Mesenteric fat pad (tissue), 1 donor: ENCODE data around the gene ZNF736. TPM values are rescaled to one million over a fixed set of nuclear protein-coding genes. Genes with fewer than 3 reads are reported as not detected.
"Not testable (repeated sequence)": the region's sequence is repeated elsewhere in the genome, so short reads cannot be mapped to it uniquely, and the experiment has no call there.

Source experiments
- DNase-seq: peaks from one replicate; pipeline ENCODE4 v3.0.0-alpha.2; 2020; ENCODE audit warnings: low spot score
- long read RNA-seq: library from polyadenylated mRNA; unstranded; transcript quantifications from one replicate; pipeline ENCODE4 v2.0.0, GENCODE V29; 2020
- total RNA-seq: library from RNA; stranded (reverse); fragmentation: NEBNext Ultra II Directional; extraction: Animal tissue kit (Norgen Biotek cat#: 25700); gene quantifications from one replicate; pipeline ENCODE4 v1.2.1, GENCODE V29; 2021
- donor health status: DM: yes; HTN: yes; CAD: no.

The ZNF736 gene
- 11.6 TPM for total RNA-seq
- long read RNA-seq, partial matches to known transcripts = 0 of 4 reads
- long read RNA-seq, other reads (novel, unspliced or antisense) = 4 of 4 reads

DNA sequence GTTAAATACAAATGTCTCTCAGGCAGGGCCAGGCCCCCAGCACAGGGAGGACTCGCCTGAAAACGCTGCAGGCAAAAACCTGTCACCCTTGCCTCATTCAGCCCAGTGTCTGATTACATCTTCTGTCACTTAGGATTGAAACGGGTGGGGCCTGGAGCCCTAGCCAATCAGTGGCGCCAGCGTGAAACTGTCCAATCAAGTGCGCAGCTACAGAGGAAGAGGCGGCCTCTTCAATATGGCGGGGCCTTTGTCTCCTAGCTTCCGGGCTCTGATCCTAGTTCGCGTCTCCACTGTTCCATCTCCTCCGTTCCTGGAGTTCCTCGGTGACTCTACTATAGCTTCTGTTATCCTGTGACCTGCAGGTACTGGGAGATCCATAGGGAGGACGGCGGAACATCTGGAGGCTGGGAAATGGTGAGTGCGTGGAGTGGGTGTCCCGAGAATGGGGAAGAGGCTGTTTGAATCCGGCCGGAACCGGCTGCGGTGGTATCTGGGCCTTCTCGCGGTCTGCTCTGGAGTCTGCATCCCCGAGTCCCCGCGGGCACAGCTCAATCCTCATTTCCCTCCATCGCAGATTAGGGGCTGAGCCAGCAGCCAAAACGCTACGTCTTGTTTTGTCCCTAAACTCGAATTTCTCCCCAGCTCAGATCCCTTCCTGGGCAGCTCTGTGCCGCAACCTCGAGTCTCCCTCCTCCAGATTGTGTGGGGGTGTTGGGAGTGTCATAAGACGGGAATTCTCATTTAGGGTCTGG, at the start of gene ZNF736:
ZNF736 (plus strand) TSS at position 222 of the 752 bp plus-strand sequence; CDS start at position 412, 190 bp downstream.
- peak; percentile 93 for DNase-seq

DNA sequence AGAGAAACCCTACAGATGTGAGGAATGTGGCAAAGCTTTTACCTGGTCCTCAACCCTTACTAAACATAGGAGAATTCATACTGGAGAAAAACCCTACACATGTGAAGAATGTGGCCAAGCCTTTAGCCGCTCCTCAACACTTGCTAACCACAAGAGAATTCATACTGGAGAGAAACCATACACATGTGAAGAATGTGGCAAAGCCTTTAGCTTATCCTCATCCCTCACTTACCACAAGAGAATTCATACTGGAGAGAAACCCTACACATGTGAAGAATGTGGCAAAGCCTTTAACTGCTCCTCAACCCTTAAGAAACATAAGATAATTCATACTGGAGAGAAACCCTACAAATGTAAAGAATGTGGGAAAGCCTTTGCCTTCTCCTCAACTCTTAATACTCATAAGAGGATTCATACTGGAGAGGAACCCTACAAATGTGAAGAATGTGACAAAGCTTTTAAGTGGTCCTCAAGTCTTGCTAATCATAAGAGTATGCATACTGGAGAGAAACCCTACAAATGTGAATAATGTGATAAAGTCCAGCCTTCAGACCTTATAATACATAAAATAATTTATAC, 47.3 kb upstream of the ZNF736 start:
- DNase-seq = no peak

DNA sequence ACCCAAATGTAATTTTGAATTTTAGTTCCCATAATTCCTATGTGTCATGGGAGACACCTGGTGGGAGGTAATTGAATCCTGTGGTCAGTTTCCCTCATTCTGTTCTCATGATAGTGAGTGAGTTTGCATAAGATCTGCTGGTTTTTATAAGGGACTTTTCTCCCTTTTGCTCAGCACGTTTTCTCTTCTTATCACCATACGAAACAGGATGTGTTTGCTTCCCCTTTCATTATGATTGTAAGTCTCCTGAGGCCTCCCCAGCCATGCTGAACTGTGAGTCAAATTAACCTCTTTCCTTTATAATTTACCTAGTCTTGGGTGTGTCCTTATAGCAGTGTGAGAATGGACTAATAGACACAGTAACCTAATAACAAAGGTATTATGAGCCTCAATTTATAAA, 36.1 kb upstream of the ZNF736 start:
- DNase-seq = no peak

DNA sequence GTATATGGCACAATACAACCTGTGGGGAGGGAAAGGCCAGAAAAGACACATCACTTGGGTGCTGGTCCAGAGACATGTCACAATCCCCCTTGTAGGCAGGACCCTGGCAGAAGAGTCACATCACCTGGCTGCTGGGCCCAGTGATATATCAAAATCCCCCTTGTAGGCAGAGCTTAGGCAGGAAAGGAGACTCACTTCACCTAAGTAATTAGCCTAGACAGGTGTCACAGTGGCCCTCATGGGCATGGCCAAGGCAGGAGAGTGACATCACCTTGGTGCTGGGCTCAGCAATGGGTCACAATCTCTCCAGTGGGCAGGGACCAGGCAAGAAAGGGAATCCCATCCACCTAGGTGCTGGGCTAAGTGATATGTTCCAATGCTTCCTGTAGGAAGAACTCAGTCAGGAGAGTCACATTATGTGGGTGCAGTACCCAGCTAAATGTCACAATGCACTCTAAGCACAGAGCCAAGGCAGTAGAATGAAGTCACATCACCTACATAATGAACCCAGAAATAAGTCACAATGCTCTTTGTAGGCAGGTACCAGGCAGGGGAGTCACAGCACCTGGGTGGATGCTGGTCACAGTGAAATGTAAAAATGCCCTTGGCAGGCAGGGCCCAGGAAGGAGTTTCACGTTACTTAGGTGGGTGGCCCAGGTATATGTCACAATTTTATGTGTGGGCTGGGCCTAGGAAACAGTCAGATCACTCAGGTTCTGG, 18.9 kb upstream of the ZNF736 start:
- DNase-seq = no peak

DNA sequence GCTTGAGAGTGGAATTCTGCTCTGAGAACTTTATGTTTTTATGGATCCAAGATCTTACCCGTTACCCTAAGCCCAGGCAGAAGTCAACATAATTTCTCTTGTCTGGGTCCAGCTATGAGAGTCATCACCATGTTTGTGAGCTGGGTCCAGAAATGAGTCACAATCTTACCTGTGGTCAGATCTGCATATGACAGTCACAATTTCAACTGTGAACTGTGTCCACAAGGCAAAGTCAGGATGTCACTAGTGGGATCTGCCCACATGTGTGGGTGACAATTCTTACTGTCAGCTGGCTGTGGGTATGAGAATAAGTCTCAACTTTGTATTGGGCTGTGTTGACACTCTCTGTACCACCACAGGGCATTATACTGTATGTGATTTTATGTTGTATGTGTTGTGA, 16.3 kb upstream of the ZNF736 start:
- DNase-seq = not testable (repeated sequence)

DNA sequence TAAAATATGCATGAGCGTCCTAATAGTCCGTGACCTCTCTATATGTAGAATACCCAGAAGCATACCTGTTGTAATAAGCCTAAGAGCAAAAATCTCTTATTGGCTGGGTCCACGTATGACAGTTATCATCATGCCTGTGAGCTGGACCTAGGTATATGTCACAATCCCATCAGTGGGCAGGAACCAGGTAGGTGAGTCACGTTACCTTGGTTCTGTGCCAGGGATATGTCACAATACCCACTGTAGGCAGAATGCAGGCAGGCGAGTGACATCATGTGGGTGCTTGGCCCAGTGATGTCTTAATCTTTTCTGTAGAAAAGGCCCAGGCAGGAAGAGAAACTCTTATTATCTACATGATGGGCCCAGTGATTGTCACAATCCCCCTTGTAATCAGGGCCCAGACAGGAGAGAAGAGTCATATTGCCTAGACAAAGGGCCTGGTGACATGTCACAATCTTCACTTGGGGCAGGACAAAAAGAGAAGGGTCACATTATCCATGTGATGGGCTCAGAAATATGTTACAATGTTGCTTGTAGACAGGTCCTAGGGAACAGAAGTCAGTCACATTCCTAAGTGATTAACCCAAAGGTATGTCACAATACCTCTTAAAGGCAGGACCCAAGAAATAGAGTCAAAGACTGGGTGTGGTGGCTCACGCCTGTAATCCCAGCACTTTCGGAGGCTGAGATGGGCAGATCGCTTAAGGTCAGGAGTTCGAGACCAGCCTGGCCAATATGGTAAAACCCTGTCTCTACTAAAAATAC, 12.9 kb upstream of the ZNF736 start:
- no peak for DNase-seq

DNA sequence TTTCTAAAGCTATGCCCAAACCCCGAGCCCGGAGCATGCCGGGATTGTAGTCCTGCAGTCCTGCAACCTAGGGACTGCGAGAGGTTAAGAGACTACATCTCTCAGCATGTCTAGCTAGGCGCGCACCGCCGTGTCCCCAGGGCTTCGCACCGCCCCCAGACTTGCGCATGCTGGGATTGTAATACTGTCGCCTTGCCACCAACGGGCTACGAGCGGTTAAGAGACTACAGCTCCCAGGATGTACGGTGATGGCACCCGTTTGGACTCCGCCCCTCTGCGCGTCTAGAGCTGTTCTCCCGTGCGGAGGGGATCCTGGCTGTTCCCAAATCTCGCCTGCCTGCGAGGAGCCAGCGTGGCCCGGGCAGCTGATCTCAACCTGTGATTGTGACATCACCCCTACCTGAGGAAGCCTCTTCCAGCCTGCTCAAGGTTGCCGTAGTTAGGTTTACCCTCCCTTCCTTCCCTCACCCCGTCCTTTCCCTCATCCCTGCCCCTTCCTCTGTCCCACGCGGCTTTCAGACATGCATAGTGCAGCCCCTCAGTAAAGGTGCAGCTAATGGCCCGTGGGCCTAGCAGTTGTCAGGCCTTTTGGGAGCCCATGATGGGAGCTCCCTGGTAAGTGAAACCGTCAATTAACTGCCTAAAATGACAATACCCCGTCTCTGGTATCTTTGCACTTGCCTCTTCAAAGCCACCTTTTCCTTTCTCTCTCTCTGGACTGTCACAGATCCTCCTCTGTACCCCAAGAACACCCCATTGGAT, 6.3 kb upstream of the ZNF736 start:
- DNase-seq = peak; percentile 93

DNA sequence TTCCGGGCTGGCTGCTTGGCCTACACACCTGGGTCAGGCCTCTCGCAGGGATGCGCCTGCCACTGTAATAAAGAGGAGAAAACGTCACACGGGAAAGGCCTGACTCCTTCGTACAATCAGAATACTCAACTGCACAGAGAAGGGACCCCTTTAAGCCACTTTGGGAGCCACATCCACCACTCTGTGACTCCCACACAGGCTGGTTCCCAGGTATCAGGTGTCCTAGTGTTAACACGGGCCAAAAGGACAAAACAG, 5.8 kb upstream of the ZNF736 start:
- no peak for DNase-seq

DNA sequence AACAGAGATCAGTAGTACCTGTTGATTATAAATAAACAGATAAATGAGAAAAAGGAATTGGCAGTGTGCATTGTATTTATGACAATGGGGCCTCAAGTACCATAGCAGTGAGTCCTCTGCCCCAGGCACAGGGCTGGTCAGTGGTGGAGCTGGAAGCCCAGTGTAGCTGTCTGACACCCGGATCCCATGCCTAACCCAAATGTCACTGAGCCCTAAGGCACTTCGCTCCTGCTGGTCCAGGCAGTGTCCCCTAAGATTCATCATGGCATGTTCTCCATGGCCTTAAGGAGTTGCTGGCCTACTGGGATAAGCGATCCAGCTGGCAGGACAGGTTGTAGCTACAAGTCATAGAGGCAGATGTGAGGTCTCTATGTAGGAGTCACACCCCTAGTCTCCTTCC, 3.3 kb upstream of the ZNF736 start:
- no peak for DNase-seq

DNA sequence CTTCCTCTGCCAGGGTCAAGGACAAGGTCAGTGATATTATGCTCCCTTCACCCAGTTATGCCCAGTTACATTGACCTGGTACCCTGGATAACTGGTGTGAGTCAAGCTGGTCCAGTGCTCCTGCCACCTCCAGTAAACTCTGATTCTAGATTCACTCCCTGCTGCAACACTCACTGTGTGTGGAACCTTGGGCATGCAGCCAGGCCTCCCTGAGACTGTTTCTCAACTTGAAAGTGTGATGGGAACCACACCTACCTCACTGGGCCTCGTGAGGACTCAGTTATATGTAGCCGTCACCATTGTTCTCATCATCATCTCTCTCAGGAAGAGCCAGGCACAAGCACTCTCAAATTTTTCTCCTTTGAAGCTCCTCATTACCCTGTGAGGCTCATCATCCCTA, 935 bp upstream of the ZNF736 start:
- DNase-seq = no peak

DNA sequence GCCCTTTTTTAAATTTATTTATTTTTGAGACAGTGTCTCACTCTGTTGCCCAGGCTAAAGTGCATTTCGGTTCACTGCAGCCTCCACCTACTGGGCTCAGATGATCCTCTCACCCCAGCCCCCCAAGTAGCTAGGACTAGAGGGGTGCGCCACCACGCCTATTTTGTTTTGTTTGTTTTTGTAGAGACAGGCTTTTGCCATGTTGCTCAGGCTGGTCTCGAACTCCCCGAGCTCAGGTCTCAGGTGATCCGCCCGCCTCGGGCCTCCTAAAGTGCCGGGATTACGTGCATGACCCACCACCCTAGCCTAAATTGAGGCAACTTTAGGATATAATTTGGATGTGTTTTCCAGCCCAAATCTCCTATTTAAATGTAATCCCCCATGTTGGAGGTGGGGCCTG, 805 bp downstream of the ZNF736 start:
- no peak for DNase-seq

DNA sequence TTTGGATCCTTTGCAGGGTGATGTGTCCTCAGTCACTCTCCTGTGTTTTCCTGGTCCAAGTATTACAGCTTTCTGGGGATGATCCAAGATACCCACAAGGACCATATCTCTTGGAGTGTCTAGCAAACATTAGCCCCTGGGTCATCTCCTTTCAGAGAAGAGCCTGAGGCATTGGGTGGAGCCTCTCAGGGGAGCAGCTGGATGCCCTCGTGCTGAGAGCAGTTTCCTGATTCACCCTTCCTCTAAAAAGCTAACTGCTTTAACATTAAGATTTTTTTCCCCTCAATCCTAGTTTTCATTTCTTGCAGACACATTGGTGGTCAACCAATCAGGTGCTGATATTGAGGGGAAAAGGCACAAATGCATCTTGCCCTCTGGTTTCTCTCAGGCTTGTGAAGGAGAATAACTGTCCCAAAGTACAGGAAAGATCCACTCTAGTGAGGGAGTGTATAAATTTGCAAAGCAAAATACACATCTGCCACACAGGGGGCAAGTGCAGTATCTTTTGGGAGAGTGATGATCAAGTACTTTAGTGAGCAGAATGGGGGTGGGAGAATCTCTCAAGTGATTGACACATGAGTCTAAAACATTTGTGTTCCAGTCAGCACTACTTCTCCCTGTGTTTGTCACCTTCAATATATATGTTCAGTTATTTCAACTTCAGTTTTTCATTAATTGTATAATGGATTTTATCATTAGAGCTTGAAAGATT, 2.4 kb downstream of the ZNF736 start:
- DNase-seq = not testable (repeated sequence)

DNA sequence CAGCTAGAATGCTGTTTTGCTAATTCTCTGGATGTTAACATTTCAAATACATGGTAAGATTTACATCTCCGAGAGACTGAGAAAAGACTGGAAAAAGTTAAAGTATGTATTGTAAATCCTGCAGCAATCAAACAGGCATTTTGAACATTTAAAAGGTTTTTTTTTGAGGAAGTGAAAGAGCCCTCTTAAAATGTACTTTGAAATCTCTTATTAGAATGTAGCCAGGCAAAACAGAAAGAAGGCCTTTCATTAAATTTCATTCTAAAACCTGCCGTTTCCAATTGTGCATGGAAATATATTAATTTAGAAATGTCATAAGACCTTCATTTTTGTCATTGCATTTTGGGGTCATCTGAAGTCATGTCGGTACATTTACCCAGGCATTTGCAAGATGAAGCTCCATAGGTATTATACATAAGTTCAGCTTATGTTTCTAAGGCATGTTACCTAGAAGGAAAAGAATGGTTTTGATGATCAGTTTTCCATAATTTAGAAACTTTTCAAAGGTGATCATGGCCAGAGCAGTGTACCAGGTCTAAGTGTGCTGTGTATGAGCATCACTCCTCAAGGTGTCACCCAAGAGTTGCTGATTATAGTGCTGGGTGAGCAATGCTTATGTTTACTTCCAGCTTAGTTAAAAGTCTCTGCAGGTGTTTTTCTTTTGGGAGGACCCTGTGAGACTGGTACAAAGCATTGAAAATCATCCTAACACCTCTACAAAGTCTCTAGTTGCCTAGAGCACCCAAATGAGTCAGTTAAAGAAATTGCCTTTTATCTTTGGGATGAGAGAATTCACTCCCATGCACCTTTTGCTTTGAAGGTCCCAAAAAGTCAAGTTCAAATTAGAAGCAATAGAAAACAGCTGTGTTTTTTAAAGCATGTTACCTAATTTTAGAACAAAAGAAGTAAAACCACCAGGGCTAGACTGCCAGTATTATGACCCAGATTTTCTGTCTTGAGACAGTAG, 7.1 kb downstream of the ZNF736 start:
- DNase-seq = no peak

DNA sequence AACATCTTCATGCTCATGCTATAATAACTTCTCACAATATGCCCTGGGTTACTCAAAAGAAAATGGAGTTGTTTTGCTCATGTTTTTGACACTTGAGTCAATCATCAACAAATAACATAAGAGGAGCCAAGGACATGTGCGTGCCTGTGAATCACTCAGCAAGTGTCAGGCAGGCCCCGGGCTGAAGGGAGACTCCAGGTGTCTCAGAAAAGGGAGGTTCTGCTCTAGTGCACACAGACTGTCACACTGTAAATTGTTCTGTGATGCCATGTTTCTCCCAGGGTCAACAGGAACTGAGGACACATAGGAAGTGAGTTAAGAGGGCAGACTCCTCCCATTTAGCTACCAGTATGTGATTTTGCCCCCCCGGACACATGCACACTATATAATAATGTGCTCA, 10.4 kb downstream of the ZNF736 start:
- not testable (repeated sequence) for DNase-seq

DNA sequence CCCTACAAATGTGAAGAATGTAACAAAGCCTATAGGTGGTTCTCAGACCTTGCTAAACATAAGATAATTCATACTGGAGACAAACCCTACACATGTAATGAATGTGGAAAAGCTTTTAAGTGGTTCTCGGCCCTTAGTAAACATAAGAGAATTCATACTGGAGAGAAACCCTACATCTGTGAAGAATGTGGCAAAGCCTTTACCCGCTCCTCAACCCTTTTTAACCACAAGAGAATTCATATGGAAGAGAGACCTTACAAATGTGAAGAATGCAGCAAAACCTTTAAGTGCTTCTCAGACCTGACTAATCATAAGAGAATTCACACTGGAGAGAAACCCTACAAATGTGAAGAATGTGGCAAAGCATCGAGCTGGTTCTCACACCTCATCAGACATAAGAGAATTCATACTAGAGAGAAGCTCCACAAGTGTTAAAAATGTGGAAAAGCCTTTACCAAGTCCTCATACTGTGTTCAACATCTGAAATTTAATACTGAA, 35.0 kb downstream of the ZNF736 start:
- DNase-seq = not testable (repeated sequence)

DNA sequence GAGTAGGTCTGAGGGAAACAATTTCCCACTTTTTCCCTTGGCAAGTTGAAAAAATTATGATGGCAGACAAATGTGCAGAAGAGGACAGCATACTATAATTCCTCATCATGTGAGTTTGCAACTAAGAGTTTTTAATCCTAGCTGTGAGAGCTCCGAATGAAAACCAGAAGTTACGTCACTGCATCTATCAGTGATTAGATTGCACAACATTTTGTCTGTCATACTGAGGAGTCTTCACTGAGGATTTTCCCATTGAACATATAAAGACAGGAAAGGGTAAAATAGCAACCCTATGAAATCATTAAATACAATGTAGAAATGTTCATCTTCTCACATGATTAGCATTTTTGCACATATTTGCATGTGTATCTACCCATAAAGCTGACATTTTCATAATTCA, 45.8 kb downstream of the ZNF736 start:
- no peak for DNase-seq

DNA sequence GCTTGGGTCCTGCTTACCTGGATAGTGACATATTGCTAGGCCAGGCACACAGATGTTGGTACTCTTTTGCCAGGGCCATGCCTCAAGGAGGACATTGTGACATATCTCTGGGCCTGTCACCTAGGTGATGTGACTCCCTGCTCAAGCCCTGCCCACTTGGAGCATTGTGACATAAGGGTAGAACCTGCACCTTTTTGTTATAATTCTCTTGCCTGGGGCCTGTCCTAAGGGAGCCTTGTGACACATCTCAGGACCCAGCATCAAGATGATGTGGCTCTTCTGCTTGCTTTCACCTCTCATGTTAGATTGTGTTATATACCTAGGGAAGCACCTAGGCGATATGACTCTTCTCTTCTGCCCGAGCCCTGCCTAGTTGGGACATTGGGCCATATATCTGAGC, 57.4 kb downstream of the ZNF736 start:
- DNase-seq = no peak

DNA sequence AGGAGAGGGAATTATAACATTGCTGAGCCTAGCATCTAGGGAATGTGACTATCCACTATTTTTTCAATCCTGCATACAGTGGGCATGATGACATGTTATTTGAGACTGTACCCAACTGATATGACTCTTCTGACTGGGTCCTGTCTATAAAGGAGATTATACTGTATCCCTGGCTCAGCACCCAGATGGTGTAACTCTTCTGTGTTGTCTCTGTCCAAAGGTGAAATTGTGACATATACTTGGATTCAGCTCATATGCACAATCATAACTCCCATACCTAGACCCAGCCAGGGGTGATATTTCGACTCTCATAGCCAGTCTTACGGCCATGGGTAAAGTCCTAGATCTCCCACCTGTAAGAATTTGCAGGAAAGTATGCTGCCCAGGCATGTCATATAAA, 59.3 kb downstream of the ZNF736 start:
- DNase-seq = no peak

DNA sequence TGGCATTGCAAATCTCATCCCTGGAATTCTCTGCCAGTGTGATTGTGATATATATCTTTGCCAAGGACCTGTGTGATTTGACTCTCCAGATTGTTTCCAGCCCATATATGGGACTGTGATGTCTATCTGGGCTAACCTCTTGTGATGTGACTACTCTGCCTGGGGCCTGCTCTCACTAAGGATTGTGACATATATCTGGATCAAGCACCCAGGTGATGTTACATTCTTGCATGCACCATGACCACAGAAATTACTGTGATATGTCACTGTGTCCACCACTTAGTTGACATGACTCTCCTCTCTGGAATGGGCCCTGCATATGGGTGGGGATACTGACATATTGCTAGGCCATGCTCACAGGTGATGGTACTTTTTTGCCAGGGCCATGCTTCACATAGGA, 86.6 kb downstream of the ZNF736 start:
- DNase-seq = no peak
